Stimulated activated CD4-positive, alpha-beta T cell treated with anti-CD3 and anti-CD28 coated beads, Interleukin-4, amount 100 ng/mL, for 24 hours (primary cell): ENCODE measurements around the gene LIN37.
"Not testable (repeated sequence)": the region's sequence is repeated elsewhere in the genome, so short reads cannot be mapped to it uniquely, and the experiment has no call there.

ENCODE experiments used
- DNase-seq: peaks from one replicate; pipeline ENCODE4 v3.0.0-alpha.2; 2020

The LIN37 gene

DNA sequence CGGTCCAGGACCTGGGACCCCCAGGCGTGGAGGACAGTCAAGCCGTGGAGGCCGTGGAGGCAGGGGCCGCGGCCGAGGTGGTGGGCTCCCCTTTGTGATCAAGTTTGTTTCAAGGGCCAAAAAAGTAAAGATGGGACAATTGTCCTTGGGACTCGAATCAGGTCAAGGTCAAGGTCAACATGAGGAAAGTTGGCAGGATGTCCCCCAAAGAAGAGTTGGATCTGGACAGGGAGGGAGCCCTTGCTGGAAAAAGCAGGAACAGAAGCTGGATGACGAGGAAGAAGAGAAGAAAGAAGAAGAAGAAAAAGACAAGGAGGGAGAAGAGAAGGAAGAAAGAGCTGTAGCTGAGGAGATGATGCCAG, 28.2 kb upstream of the LIN37 start:
- no peak for DNase-seq

GRCh38 chr19:35720648-35721047, 27.7 kb upstream of the LIN37 start:
- DNase-seq = no peak

DNA sequence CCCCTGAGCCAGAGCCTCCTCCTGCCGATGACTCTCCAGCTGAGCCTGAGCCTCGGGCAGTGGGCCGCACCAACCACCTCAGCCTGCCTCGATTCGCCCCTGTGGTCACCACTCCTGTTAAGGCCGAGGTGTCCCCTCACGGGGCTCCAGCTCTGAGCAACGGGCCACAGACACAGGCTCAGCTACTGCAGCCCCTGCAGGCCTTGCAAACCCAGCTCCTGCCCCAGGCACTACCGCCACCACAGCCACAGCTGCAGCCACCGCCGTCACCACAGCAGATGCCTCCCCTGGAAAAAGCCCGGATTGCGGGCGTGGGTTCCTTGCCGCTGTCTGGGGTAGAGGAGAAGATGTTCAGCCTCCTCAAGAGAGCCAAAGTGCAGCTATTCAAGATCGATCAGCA, 27.0 kb upstream of the LIN37 start:
- no peak for DNase-seq

- DNase-seq = no peak
These were observed 25.9 kb upstream of the LIN37 start for GRCh38 chr19:35722461-35722860.

- DNase-seq = no peak
These were observed 25.5 kb upstream of the LIN37 start for GRCh38 chr19:35722897-35723296.

DNA sequence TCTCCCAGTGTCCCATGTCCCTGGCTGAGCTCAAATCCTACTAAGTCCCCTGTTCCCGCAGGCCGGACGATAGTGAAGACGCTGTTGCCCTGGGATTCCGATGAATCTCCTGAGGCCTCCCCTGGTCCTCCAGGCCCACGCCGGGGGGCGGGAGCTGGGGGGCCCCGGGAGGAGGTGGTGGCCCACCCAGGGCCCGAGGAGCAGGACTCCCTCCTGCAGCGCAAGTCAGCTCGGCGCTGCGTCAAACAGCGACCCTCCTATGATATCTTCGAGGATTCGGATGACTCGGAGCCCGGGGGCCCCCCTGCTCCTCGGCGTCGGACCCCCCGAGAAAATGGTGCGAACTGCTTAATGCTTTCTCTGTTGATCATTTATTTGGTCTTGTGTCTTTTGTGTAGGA, 24.7 kb upstream of the LIN37 start:
- no peak for DNase-seq

- DNase-seq = not testable (repeated sequence)
These were observed 24.2 kb upstream of the LIN37 start for GRCh38 chr19:35724132-35724531.

DNA sequence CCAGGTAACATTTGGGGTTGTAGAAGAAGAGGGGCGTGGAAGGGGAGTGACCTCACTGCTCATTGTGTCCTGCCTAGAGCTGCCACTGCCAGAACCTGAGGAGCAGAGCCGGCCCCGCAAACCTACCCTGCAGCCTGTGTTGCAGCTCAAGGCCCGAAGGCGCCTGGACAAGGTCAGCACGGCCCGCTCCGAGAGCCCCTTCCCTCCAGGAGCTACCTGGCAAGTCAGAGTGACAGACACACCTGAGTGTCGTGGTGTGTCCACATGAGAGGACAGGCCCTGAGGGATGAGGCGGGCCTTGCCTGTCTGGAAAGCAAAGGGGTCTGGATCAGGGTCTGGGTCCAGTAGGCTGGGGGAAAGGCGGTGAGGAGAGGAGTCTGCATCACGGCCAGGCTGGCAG, 23.8 kb upstream of the LIN37 start:
- DNase-seq = no peak

DNA sequence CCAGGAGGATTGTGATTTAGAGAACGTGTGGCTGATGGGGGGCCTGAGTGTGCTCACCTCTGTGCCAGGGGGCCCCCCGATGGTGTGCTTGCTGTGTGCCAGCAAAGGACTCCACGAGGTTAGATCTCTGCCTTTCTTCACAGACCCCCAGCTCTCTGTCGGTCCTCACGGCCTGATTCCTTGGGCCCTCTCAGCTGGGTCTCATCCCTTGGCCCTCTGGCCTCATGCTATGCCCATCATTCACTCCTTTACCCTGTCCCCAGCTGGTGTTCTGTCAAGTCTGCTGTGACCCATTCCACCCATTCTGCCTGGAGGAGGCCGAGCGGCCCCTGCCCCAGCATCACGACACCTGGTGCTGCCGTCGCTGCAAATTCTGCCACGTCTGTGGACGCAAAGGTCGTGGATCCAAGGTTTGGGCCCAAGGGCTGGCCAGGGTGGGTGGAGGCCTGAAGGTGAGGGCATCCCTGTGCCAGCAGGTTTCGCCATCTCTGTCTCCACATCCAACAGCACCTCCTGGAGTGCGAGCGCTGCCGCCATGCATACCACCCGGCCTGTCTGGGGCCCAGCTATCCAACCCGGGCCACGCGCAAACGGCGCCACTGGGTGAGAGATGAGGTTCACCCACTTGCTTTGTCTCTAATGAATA, 23.0 kb upstream of the LIN37 start:
- DNase-seq = no peak

DNA sequence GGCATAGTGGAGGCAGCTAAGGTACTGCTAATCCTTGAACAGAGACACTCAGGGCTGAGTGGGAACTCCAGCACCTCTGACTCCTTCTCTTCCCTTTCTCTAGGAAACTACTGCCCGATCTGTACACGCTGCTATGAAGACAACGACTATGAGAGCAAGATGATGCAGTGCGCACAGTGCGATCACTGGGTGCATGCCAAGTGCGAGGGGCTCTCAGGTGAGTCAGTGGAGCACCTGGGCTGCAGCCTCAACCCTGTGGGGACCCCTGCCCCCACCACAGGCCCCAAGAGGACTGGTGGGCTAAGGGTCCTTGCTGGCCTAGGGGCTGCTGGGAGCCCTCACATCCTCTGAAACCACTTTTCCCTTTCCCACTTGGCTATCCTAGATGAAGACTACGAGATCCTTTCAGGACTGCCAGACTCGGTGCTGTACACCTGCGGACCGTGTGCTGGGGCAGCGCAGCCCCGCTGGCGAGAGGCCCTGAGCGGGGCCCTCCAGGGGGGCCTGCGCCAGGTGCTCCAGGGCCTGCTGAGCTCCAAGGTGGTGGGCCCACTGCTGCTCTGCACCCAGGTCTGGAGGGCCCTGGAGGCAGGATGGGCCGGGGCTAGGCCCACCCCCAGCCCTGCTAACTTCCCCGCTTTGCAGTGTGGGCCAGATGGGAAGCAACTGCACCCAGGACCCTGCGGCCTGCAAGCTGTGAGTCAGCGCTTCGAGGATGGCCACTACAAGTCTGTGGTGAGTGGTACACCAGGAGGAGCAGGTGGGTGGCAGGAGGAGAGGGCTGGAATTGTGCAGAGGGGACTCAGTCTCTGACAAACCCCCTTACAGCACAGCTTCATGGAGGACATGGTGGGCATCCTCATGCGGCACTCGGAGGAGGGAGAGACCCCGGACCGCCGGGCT, 21.1 kb upstream of the LIN37 start:
- no peak for DNase-seq

DNA sequence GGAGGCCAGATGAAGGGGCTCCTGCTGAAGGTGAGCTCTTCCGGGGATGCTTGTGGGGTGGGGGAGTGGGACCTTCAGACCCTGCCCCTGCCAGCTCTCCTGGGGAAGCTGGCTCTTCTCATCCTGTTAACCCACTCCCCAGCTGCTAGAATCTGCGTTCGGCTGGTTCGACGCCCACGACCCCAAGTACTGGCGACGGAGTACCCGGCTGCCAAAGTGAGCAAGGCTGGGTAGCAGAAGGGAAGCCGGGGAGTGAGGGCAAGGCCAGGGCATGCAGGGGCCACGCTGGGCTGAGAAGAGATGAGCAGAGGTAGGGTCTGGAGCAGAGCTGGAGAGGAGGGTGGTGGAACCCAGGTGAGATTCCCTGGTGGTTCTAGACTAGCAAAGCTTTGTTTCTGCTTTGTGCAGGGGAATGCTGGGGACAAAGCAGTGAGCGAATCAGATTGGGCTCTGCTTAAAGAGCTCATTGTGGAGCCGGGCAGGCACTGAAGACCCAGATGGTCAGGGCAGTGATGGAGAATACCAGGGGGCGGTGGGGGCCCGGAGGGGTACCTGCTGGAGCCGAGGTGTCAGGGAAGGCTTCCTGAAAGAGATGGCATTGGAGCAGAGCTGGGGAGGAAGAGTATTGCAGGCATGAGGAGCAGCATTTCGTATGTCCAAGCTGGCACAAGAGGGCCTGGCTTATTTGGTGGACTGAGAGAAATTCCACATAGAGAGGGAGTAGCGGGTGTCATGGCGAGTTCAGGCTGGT, 20.2 kb upstream of the LIN37 start:
- no peak for DNase-seq

GRCh38 chr19:35729021-35729420, 19.4 kb upstream of the LIN37 start:
- no peak for DNase-seq

- no peak for DNase-seq
These were observed 18.6 kb upstream of the LIN37 start for GRCh38 chr19:35729763-35730162.

DNA sequence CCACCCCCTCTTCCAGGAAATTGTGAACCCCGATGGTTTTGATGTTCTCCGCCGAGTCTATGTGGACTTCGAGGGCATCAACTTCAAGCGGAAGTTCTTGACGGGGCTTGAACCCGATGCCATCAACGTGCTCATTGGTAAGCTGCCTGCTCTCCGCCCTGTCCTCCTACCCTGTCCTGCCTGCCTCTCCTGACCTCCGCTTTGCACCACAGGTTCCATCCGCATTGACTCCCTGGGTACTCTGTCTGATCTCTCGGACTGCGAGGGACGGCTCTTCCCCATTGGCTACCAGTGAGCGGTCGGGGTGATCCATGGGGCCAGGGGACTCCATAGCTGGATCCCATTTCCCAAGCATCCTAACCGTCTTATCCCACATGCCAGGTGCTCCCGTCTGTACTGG, 18.1 kb upstream of the LIN37 start:
- no peak for DNase-seq

GRCh38 chr19:35731353-35731752, 17.0 kb upstream of the LIN37 start:
- no peak for DNase-seq

DNA sequence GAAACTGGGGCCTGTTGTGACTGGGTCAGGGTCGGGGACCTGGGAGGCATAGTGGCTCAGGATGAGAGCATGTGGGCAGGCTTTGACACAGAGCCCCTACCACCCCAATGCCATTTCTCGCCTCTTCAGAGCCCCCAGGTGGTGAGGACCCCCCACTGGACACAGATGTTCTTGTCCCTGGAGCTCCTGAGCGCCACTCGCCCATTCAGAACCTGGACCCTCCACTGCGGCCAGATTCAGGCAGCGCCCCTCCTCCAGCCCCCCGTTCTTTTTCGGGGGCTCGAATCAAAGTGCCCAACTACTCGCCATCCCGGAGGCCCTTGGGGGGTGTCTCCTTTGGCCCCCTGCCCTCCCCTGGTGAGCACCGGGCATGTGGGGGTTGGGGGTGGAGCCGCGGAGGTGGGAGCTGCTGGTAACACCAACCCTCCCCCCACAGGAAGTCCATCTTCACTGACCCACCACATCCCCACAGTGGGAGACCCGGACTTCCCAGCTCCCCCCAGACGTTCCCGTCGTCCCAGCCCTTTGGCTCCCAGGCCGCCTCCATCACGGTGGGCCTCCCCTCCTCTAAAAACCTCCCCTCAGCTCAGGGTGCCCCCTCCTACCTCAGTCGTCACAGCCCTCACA, 16.5 kb upstream of the LIN37 start:
- DNase-seq = no peak

DNA sequence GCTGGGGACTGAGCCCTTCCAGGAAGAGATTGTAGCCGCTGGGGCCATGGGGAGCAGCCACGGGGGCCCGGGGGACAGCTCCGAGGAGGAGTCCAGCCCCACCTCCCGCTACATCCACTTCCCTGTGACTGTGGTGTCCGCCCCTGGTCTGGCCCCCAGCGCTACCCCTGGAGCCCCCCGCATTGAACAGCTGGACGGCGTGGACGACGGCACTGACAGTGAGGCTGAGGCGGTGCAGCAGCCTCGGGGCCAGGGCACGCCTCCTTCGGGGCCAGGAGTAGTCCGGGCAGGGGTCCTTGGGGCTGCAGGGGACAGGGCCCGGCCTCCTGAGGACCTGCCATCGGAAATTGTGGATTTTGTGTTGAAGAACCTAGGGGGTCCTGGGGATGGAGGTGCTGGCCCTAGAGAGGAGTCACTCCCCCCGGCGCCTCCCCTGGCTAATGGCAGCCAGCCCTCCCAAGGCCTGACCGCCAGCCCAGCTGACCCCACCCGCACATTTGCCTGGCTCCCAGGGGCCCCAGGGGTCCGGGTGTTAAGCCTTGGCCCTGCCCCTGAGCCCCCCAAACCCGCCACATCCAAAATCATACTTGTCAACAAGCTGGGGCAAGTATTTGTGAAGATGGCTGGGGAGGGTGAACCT, 15.7 kb upstream of the LIN37 start:
- DNase-seq = no peak

DNA sequence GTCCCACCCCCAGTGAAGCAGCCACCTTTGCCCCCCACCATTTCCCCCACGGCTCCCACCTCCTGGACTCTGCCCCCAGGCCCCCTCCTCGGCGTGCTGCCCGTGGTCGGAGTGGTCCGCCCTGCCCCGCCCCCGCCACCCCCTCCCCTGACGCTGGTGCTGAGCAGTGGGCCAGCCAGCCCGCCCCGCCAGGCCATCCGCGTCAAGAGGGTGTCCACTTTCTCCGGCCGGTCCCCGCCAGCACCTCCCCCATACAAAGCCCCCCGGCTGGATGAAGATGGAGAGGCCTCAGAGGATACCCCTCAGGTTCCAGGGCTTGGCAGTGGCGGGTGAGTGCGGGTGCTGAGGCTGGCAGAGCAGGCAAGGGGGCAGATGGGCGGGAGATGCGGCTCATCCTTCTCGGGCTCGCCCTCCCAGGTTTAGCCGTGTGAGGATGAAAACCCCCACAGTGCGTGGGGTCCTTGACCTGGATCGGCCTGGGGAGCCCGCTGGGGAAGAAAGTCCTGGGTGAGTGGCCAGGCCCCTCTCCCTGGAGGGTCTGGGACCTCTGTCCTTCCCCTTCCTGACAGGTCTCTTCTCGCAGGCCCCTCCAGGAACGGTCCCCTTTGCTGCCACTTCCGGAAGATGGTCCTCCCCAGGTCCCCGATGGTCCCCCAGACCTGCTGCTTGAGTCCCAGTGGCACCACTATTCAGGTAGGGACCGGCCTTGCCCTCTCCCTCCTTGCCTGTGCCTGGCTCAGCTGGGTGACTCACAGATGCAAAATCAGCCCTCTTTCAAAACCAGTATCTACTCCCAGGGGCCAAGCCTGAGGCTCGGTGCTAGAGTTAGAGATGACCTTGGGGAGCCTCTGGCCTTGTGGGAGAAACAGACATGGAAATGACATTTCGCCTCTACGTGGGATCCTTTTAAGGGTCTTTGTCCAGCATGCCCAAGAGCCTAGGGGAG, 14.9 kb upstream of the LIN37 start:
- DNase-seq = no peak

DNA sequence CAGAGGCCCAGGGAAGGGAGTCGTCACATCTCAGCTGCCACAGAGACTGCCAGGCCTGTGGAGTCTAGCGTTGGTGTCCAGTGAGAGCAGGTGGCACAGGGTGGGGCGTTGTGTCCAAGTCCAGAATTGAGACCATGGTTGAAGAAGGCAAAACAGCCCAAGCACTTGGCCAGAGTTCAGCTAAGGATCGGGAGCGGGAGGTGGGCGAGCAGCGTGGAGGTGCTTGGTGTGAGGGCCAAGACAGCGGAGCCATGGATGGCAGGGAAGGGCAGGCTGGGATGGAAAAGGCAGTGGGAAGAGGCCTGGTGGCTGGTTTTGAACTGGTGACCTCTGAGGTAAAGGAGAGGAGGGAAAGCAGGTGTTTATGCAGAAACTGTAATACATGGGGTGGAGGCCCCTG, 14.1 kb upstream of the LIN37 start:
- no peak for DNase-seq

DNA sequence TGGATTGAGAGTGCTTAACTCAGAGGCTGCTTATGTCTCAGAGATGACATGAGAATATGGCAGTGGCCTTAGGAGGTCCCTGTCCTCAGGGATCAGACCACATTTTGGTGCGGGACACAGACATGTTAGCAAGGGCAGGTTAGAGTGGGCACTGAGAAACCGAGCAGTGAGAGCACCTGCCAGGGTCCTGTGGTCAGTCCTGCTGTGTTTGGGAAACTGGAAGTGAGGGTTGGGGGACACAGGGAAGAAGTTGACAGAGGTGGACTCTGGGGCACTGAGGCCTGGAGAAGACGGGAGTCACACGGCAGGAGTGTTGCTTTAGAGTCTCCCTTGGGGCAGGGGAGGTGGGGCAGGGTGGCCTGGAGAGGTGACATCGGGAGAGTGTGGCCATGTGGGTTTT, 13.5 kb upstream of the LIN37 start:
- no peak for DNase-seq
